GM19328 (cell line): ENCODE measurements around the gene TINAGL1.

ENCODE experiments used
- ATAC-seq: cut with Tn5 transposase; IDR thresholded peaks from one replicate; pipeline ENCODE4 v1.9.1; 2021; ENCODE audit warnings: mild to moderate bottlenecking, moderate library complexity; ENCODE audit not compliant: unreplicated experiment

The TINAGL1 gene

DNA sequence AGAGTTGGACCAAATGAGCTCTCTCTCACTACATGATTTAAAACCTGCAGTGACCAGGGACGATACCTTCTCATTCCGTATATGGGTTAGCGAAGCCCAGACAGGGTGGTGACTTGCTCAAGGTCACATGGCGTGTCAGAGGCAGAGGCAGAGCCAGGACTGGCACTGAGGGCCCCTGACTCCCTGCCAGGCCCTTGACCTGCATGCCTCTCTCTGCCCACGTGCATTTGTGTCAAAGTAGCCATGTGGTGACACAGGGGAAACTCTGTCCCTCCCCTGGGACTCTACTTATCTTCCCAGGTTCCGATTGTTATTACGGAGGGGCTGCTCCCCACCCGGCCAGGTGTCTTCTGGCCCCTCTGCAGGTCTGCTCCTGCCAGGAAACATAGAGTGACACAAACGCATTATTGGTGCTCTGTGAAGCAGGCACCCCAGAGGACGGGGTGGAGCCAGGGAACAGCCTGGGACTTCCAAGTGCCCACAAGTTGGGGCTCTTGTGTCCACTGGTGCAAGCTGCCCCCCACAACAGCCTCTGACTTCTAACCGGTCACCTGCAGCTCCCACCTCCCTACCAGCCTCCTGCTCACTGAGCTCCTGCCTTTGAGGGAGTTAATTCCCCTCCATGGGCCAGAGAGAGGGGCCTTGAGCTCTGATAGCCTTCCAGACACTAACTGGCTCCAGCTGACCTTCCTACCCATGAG is 7.3 kb upstream of the TINAGL1 start:
- no peak for ATAC-seq

DNA sequence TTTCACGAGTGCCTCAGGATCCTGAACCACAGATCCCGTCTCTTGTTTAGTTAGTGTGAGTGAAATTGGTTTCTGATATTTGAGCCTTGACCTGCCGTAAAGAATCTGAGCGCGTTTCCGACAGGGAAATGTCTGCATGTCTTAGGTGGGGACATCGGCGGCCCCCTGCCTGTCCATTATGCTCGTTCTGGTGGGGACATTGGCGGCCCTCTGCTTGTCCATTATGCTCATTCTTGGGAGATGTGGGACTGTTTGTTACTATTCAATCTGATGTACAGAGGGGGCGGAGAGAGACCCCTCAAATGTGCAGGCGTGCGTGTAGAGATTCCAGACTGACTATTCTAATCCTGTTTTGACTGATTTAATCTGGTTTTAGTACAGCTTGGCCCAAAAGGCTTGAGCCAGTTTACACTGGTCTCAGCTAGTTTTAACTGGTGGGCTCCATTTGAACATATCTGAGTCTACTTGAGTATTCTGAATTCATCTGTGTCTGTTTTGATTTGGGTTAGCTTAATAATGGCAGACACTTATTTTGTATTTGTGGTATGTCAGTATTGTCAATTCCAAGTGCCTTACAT is 6.6 kb upstream of the TINAGL1 start:
- ATAC-seq, result no peak

DNA sequence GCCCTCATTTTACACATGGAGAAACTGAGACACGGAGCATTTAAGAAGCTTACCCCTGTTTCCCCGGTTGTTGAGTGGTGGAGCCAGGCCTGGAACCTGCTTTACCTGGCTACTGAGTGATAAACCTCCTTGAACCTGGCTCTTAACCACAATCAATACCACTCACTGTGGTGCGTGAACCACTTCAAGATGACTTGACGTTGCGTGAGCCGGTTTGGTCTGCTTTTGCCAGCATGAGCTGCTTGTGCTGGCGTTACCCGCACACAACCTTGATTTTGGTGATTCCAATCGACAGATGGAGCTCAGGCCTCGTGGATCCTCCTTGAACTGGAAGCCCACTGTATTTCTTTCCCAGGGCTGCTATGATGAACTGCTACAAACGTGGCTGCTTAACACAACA is 6.1 kb upstream of the TINAGL1 start:
- no peak for ATAC-seq

GRCh38 chr1:31570906-31571305 is 5.4 kb upstream of the TINAGL1 start:
- ATAC-seq, result no peak

GRCh38 chr1:31571340-31572295 is 4.7 kb upstream of the TINAGL1 start:
- ATAC-seq, result no peak

- no peak for ATAC-seq
Measured at GRCh38 chr1:31572323-31573104, 3.8 kb upstream of the TINAGL1 start.

DNA sequence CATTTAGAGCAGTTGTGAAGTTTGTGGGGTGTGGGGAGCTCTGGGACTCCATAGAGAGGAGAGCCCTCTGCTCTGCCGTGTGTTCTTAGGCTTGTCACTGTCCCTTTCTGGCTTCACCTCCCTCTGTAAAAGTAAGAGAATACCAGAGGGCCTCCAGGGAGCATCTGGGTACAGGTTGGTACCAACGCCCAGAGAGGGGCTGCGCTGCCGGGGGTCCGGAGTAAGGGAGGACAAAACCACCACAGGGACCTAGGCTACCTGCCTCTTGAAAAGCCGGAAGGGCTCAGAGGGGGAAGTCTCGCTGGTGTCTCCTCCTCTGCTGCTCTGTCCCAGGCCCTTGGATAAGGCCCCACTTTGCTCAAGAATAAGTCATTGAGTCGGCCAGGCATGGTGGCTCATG is 3.1 kb upstream of the TINAGL1 start:
- no peak for ATAC-seq

DNA sequence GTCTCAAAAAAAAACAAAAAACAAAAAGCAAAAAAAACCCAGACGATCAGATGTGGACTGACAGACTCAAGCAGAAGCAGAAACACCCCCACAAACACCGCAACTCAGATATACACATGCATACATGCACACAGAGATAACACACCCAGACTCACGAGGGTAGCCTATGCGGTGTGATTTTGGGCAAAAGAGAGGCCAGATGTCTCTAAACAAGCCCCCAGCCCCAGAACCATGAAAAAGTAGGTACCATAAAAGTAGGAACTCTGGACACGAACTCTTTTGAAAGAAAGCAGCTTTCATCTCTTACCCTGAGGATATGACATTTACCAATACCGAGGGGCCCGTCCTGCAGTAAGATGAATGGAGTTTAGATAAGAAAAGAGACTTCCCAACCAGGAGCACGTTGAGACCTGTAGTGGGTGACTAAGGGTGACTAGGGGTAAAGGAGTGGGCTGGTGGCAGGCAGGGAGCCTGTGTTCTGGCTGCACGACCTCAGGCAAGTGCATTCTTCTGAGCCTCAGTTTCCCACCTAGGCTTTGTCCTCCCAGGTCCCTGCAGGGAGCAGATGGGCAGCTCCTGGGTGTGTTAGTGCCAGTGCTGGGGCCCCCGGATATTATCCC is 1.5 kb upstream of the TINAGL1 start:
- no peak for ATAC-seq

DNA sequence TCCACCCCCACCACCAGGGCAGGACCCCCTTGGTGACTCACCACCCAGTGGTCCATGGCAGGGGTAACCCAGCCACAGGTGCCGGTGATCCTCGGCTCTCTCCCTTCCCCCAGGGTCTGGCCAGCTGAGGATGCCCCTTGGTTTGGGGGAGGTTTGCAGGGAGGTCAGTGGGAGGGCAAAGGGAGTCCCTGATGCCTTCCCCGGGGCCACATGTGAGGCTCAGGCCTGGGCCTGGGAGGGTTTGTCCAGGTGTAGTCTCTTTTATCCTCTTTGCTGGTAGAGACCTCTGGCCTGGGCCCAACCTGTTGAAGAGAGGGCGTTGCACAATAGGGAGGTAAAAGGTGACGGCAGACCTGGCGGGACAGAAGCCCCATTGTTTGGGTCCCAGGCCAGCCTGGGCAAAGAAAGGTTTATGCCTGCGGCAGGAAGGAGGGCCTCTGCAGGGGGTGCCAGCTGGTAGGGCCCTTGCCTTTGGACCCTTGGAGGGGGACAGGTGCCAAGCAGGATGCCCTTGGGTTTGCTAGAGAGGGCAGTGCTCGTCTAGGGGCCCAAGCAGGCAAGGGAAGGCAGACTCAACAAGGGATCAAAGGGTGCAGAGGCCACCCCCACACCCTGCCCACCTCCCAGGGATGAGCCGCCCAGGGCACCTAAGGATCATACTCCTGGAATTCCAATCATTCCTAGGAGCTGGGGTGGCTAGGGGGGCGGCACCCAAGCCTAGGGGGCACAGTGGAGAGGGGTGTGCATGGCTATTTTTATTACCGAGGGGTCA is 760 bp upstream of the TINAGL1 start:
- ATAC-seq, result no peak

DNA sequence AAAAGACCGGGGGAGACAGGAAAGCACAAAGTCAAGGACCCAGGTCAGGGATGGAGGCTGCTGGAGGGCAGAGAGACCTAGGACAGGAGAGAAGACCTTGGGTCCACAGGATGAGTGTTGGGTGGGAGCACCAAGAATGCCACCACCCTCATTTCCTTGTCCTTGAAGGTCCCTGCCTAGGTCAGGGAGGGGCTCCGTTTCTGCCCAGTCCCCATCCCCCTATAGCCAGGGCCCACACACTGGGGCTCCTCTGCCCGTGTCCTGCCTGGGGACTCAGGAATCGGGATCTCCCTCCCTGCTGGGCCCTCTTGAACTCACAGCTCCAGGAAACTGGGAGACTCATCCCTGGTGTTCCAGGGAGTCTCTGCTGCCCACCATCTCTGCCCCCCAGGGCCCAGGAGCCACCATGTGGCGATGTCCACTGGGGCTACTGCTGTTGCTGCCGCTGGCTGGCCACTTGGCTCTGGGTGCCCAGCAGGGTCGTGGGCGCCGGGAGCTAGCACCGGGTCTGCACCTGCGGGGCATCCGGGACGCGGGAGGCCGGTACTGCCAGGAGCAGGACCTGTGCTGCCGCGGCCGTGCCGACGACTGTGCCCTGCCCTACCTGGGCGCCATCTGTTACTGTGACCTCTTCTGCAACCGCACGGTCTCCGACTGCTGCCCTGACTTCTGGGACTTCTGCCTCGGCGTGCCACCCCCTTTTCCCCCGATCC is 584 bp downstream of the TINAGL1 start:
- ATAC-seq, result no peak

DNA sequence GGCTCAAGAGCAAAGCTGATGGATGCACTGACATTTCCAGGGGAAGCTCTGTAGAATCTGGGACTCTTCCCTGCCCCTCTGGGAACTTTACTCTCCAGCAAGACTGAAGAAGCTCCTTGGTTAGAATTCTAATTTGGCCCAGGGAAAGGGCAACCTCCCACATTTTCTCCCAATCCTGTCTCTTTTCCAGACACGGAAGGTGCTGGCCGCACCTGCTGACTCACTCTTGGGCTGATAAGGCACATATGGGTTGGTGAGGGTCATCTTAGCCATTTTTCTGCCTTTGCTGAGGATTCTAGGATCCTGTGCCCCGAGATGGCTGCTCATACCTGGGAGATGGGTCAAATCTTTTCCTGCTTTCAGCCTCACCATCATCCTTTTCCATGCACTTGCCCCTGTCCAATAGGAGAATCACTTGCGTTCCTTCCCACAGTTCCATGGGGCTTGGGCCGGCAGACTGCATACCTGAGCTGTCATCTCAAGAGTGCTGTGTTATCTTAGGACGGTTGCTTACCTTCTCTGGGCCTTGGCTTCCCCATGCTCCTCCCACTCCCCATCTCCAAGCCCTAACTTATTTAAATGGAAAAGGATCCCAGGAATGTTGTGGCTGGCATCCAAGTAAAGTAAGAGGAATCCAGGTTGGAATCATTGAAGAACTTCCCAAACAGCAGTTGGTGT is 1.3 kb downstream of the TINAGL1 start:
- ATAC-seq, result no peak

DNA sequence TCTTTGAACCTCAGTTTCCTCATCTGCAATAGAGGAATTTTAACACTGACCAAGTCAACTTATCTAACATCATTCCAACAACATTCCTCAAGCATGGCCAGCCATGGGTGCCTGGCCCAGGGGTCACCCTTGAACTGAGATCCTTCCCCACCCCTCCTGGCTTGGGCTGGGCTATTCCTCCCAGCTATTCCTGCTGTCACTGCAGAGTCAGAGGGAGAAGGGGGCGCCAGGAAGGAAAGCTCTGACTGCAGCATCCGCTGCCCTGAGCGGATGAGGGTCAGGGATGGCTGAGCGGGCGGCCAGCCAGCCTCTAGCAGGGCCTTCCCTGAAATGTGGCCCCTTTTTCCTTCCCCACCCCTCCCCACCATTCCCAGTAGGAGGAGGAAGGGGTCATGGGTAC is 3.1 kb downstream of the TINAGL1 start:
- no peak for ATAC-seq

GRCh38 chr1:31580513-31580870 is 4.2 kb downstream of the TINAGL1 start:
- no peak for ATAC-seq

DNA sequence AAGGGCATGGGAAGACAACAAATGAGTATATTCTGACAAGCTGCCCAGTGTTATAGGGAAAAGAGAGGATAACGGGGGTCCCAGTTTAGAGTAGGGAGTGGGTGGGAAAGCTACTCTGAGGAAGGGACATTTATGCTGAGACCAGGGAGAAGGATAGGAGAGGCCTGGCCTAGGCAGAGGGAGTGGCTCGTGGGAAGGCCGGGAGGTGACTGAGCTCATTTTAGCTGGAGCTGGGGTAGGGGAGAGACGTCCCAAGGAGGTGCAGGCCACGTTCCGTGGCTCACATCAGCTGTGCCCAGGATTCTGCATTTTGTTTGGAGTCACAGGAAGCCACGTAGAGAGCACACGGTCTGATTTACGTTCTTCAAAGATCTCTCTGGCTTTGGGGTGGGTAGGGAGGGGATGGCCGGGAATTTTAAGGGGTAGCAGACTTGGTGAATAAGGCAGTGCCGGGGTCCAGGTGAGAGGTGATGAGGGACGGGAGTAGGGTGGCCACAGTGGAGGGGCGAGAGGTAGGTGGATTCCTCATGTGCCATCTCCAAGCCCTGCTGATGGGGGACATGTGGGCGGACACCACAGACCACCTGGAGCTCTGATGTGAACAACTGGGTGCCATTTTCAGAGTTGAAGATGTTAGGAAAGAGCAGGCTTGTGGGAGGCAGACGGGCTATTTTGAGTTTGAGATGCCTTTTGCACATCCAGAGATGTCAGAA is 4.7 kb downstream of the TINAGL1 start:
- no peak for ATAC-seq

- no peak for ATAC-seq
Measured at GRCh38 chr1:31581821-31582810, 5.8 kb downstream of the TINAGL1 start.

- no peak for ATAC-seq
Measured at GRCh38 chr1:31583082-31583994, 7.0 kb downstream of the TINAGL1 start.
